GM12872 (cell line): ENCODE data around the gene CFDP1.

ENCODE experiments used
- TF ChIP-seq, protein P1 (sequence below): IDR thresholded peaks from 3 replicates; pipeline ENCODE4 v1.5.1; 2011; ENCODE audit warnings: low read depth, mild to moderate bottlenecking, low read length, moderate library complexity; ENCODE audit not compliant: insufficient read depth

CFDP1 gene

GRCh38 chr16:75301804-75302203 lies 131.5 kb downstream of the CFDP1 start:
- TF ChIP-seq, protein P1, sequence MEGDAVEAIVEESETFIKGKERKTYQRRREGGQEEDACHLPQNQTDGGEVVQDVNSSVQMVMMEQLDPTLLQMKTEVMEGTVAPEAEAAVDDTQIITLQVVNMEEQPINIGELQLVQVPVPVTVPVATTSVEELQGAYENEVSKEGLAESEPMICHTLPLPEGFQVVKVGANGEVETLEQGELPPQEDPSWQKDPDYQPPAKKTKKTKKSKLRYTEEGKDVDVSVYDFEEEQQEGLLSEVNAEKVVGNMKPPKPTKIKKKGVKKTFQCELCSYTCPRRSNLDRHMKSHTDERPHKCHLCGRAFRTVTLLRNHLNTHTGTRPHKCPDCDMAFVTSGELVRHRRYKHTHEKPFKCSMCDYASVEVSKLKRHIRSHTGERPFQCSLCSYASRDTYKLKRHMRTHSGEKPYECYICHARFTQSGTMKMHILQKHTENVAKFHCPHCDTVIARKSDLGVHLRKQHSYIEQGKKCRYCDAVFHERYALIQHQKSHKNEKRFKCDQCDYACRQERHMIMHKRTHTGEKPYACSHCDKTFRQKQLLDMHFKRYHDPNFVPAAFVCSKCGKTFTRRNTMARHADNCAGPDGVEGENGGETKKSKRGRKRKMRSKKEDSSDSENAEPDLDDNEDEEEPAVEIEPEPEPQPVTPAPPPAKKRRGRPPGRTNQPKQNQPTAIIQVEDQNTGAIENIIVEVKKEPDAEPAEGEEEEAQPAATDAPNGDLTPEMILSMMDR, result no peak

DNA sequence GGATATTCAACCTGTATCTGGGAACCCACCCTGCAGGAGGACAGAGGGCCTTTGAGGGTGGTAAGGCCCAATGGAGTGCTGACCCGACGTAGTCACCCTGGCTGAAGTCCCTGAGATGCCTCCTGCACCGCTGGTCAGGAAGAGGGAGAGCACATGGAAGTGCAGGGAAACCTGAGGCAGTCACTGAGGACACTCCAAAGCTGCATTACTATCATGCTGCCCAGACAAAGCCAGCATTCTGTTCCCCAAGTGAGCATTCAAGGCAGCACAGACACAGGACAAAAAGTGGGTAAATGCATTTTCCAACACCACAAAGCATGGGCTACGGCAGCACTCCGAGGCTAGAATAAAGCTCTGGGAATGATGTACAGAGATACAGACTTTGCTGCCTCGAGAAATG lies 135.0 kb downstream of the CFDP1 start:
- TF ChIP-seq, protein P1, result no peak

GRCh38 chr16:75296606-75297005 lies 136.7 kb downstream of the CFDP1 start:
- TF ChIP-seq, protein P1, result no peak

- TF ChIP-seq, protein P1, result no peak
Observed at GRCh38 chr16:75294773-75295459, 138.4 kb downstream of the CFDP1 start.

DNA sequence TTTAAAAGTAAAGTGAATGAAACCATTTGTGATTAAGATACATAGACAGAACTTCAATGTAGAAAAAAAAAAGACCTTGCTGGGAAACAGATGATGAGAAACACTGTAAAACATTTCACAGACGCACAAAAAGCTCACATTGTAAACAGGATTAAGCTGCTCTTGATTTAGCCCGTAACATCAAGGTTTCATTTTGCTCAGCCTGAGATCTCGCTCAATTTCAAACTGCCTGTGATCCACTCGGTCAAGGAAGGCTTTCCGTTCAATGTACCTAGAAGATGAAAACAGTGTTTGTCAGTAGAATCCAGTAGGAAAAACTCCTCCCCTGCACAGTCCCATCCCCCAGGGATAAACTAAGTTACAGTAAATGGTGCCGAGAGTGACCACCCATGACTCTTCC lies 139.5 kb downstream of the CFDP1 start:
- TF ChIP-seq, protein P1, result no peak

GRCh38 chr16:75293173-75293572 lies 140.1 kb downstream of the CFDP1 start:
- TF ChIP-seq, protein P1, result no peak

- TF ChIP-seq, protein P1, result no peak
Observed at GRCh38 chr16:75292691-75293090, 140.6 kb downstream of the CFDP1 start.
